Measurements from ENCODE around the gene DNM2.

GRCh38 chr19:10699650-10700335, 18.1 kb upstream of the DNM2 start:
- TF ChIP-seq SUZ12 (IDR thresholded peaks at IDR 0.05; ENCODE audit: extremely low read depth, insufficient read depth, insufficient read length) = no peak
- TF ChIP-seq YY1 (IDR thresholded peaks at IDR 0.05; ENCODE audit: insufficient read depth, insufficient read length) = no peak
- no peak for TF ChIP-seq ZNF274 (IDR thresholded peaks at IDR 0.05; ENCODE audit: low read depth, low read length)
